HS-27A (cell line): ENCODE results near the gene AP5S1.
"Not testable (repeated sequence)": the region's sequence is repeated elsewhere in the genome, so short reads cannot be mapped to it uniquely, and the experiment has no call there.

Experiments used
- DNase-seq: peaks from one replicate; pipeline ENCODE4 v3.0.0-alpha.2; 2012; ENCODE audit warnings: low read depth, missing footprints

Gene AP5S1

GRCh38 chr20:3812975-3813847 lies 7.1 kb upstream of the AP5S1 start:
- no peak for DNase-seq

GRCh38 chr20:3813848-3814581 lies 6.3 kb upstream of the AP5S1 start:
- DNase-seq = no peak

GRCh38 chr20:3814928-3815495 lies 5.3 kb upstream of the AP5S1 start:
- no peak for DNase-seq

GRCh38 chr20:3815703-3816315 lies 4.5 kb upstream of the AP5S1 start:
- DNase-seq = no peak

- DNase-seq = no peak
These were observed 1.9 kb upstream of the AP5S1 start for GRCh38 chr20:3818155-3819151.

- no peak for DNase-seq
These were observed 818 bp upstream of the AP5S1 start for GRCh38 chr20:3819411-3820047.

GRCh38 chr20:3820901-3821727 lies 767 bp downstream of the AP5S1 start:
- no peak for DNase-seq

GRCh38 chr20:3821996-3822395 lies 1.6 kb downstream of the AP5S1 start:
- no peak for DNase-seq

- DNase-seq = no peak
These were observed 3.5 kb downstream of the AP5S1 start for GRCh38 chr20:3823881-3824280.

- DNase-seq = no peak
These were observed 5.2 kb downstream of the AP5S1 start for GRCh38 chr20:3825526-3825925.

- DNase-seq = no peak
These were observed 6.1 kb downstream of the AP5S1 start for GRCh38 chr20:3826420-3826819.

GRCh38 chr20:3828798-3829197 lies 8.5 kb downstream of the AP5S1 start:
- no peak for DNase-seq

- DNase-seq = not testable (repeated sequence)
These were observed 9.5 kb downstream of the AP5S1 start for GRCh38 chr20:3829891-3830290.

GRCh38 chr20:3836132-3836531 lies 15.8 kb downstream of the AP5S1 start:
- DNase-seq = no peak

GRCh38 chr20:3839328-3839727 lies 19.0 kb downstream of the AP5S1 start:
- no peak for DNase-seq

GRCh38 chr20:3840201-3840600 lies 19.9 kb downstream of the AP5S1 start:
- DNase-seq = not testable (repeated sequence)

GRCh38 chr20:3842348-3842930 lies 22.1 kb downstream of the AP5S1 start:
- no peak for DNase-seq

GRCh38 chr20:3843490-3843889 lies 23.1 kb downstream of the AP5S1 start:
- no peak for DNase-seq

GRCh38 chr20:3843990-3844619 lies 23.8 kb downstream of the AP5S1 start:
- not testable (repeated sequence) for DNase-seq
